Hepatic stellate cell (primary cell): Measurements from ENCODE around the gene MRAP2.
A peak's percentile ranks its signal among the peaks of the same experiment; 100 is the strongest.

Experiments used
- DNase-seq: peaks from one replicate; pipeline ENCODE4 v3.0.0; 2011; ENCODE audit warnings: low spot score

The MRAP2 gene

GRCh38 chr6:84033523-84034451 lies at the start of gene MRAP2:
TSS of gene MRAP2 (plus strand) at chr6:84033772. CDS start at chr6:84055319, 21,547 bp downstream.
- peak; percentile 8 for DNase-seq

GRCh38 chr6:83984411-83984810 lies 49.2 kb upstream of the MRAP2 start:
- no peak for DNase-seq

GRCh38 chr6:83985308-83985713 lies 48.3 kb upstream of the MRAP2 start:
- no peak for DNase-seq

- no peak for DNase-seq
Measured at GRCh38 chr6:83985715-83986114, 47.9 kb upstream of the MRAP2 start.

- no peak for DNase-seq
Measured at GRCh38 chr6:83998021-83998584, 35.5 kb upstream of the MRAP2 start.

- DNase-seq = no peak
Measured at GRCh38 chr6:84001119-84001518, 32.5 kb upstream of the MRAP2 start.

- DNase-seq = no peak
Measured at GRCh38 chr6:84002226-84002625, 31.3 kb upstream of the MRAP2 start.

- no peak for DNase-seq
Measured at GRCh38 chr6:84003131-84003530, 30.4 kb upstream of the MRAP2 start.

- no peak for DNase-seq
Measured at GRCh38 chr6:84003654-84004053, 29.9 kb upstream of the MRAP2 start.

GRCh38 chr6:84007871-84008270 lies 25.7 kb upstream of the MRAP2 start:
- DNase-seq = no peak

- no peak for DNase-seq
Measured at GRCh38 chr6:84013354-84013753, 20.2 kb upstream of the MRAP2 start.

GRCh38 chr6:84013931-84014330 lies 19.6 kb upstream of the MRAP2 start:
- no peak for DNase-seq

- no peak for DNase-seq
Measured at GRCh38 chr6:84016029-84016428, 17.5 kb upstream of the MRAP2 start.

GRCh38 chr6:84017709-84018452 lies 15.7 kb upstream of the MRAP2 start:
- DNase-seq = no peak

GRCh38 chr6:84018453-84019061 lies 15.0 kb upstream of the MRAP2 start:
- DNase-seq = no peak

GRCh38 chr6:84019141-84019841 lies 14.3 kb upstream of the MRAP2 start:
- DNase-seq = no peak

GRCh38 chr6:84019842-84020211 lies 13.7 kb upstream of the MRAP2 start:
- no peak for DNase-seq

- DNase-seq = no peak
Measured at GRCh38 chr6:84021625-84022024, 11.9 kb upstream of the MRAP2 start.

- no peak for DNase-seq
Measured at GRCh38 chr6:84026721-84027164, 6.8 kb upstream of the MRAP2 start.

GRCh38 chr6:84027340-84028181 lies 6.0 kb upstream of the MRAP2 start:
- no peak for DNase-seq

GRCh38 chr6:84028350-84028749 lies 5.2 kb upstream of the MRAP2 start:
- DNase-seq = no peak
